Nephron progenitor cell (in vitro differentiated cells): ENCODE data around the gene FAM210A.

Experiments
- DNase-seq: peaks from one replicate; pipeline ENCODE4 v3.0.0; 2021
- H3K27ac Mint-ChIP-seq: 2 replicates; pipeline ENCODE4 v1.8.0; 2021; ENCODE audit warnings: mild to moderate bottlenecking, moderate library complexity, mixed read lengths
- H3K27me3 Mint-ChIP-seq: 2 replicates; pipeline ENCODE4 v1.8.0; 2021; ENCODE audit warnings: mild to moderate bottlenecking, low read depth, mixed read lengths; ENCODE audit not compliant: poor library complexity
- H3K36me3 Mint-ChIP-seq: 2 replicates; pipeline ENCODE4 v1.8.0; 2021; ENCODE audit warnings: low read depth, mixed read lengths
- H3K4me1 Mint-ChIP-seq: 2 replicates; pipeline ENCODE4 v1.8.0; 2021; ENCODE audit warnings: mixed read lengths
- H3K4me3 Mint-ChIP-seq: 2 replicates; pipeline ENCODE4 v1.8.0; 2021; ENCODE audit warnings: mild to moderate bottlenecking, moderate library complexity, mixed read lengths
- H3K9me3 Mint-ChIP-seq: 2 replicates; pipeline ENCODE4 v1.8.0; 2021; ENCODE audit warnings: mild to moderate bottlenecking, moderate library complexity, mixed read lengths
- TF ChIP-seq, protein P1 (sequence below): fragments of 200-600 bp; sonication (generic); IDR thresholded peaks from 2 replicates; pipeline ENCODE4 v1.5.0; 2021; ENCODE audit warnings: antibody characterized with exemption

Gene FAM210A

GRCh38 chr18:13730481-13730880 lies 4.1 kb upstream of the FAM210A start:
- Mint-ChIP-seq H3K4me1 (peaks cover 23% of the 10 kb centered on the region), H3K36me3 (peaks cover 54% of the 10 kb centered on the region), H3K27ac (no peak overlapping the region), H3K27me3 (no peaks in the 10 kb centered on the region), H3K4me3 (no peak overlapping the region), H3K9me3 (peaks cover 10% of the 10 kb centered on the region)
- no peak for DNase-seq
- TF ChIP-seq, protein P1, sequence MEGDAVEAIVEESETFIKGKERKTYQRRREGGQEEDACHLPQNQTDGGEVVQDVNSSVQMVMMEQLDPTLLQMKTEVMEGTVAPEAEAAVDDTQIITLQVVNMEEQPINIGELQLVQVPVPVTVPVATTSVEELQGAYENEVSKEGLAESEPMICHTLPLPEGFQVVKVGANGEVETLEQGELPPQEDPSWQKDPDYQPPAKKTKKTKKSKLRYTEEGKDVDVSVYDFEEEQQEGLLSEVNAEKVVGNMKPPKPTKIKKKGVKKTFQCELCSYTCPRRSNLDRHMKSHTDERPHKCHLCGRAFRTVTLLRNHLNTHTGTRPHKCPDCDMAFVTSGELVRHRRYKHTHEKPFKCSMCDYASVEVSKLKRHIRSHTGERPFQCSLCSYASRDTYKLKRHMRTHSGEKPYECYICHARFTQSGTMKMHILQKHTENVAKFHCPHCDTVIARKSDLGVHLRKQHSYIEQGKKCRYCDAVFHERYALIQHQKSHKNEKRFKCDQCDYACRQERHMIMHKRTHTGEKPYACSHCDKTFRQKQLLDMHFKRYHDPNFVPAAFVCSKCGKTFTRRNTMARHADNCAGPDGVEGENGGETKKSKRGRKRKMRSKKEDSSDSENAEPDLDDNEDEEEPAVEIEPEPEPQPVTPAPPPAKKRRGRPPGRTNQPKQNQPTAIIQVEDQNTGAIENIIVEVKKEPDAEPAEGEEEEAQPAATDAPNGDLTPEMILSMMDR, result no peak

- Mint-ChIP-seq H3K27ac (peak overlapping the region; percentile 100), H3K4me1 (peaks cover 39% of the 10 kb centered on the region)
These were observed 594 bp upstream of the FAM210A start for GRCh38 chr18:13726972-13727331.

GRCh38 chr18:13725566-13726231 lies 659 bp downstream of the FAM210A start:
- Mint-ChIP-seq H3K27ac (peak overlapping the region; percentile 35), H3K4me3 (peak overlapping the region; percentile 94), H3K27me3 (no peaks in the 10 kb centered on the region), H3K4me1 (peaks cover 39% of the 10 kb centered on the region), H3K36me3 (peaks cover 35% of the 10 kb centered on the region), H3K9me3 (peaks cover 7% of the 10 kb centered on the region)
- DNase-seq, result no peak
- TF ChIP-seq, protein P1, result no peak

More at GRCh38 chr18:13726972-13727331, 594 bp upstream of the FAM210A start:
- peak overlapping the region; percentile 94 for H3K4me3 Mint-ChIP-seq
- DNase-seq, result peak; percentile 68
- peaks cover 7% of the 10 kb centered on the region for H3K9me3 Mint-ChIP-seq
- H3K27me3 Mint-ChIP-seq, result no peaks in the 10 kb centered on the region
- H3K36me3 Mint-ChIP-seq, result peaks cover 35% of the 10 kb centered on the region
- TF ChIP-seq, protein P1, result no peak

DNA sequence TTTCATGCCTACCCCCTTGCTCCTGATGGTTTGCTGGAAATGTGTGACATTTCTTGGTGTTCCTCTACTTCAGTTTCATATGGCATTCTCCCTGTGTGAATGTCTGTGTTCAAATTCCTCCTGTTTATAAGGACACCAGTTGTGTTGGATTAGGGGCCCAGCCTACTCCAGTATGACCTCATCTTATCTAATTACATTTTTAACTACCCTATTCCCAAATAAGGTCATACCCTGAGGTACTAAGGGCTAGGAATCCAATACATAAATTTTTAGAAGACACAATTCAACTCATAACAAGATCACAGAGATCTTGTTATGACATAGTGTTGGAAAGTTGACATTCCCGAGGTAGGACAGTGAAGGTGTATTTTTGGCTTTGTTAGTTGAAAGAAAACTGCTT lies 5.5 kb downstream of the FAM210A start:
- H3K4me1 Mint-ChIP-seq, result peaks cover 19% of the 10 kb centered on the region
- TF ChIP-seq, protein P1, result no peak
- no peak overlapping the region for H3K4me3 Mint-ChIP-seq
- no peaks in the 10 kb centered on the region for H3K27me3 Mint-ChIP-seq
- H3K9me3 Mint-ChIP-seq, result peaks cover 16% of the 10 kb centered on the region
- no peak overlapping the region for H3K27ac Mint-ChIP-seq
- no peak for DNase-seq
- peaks cover 49% of the 10 kb centered on the region for H3K36me3 Mint-ChIP-seq

GRCh38 chr18:13720123-13720522 lies 6.2 kb downstream of the FAM210A start:
- peaks cover 49% of the 10 kb centered on the region for H3K36me3 Mint-ChIP-seq
- H3K27me3 Mint-ChIP-seq, result no peaks in the 10 kb centered on the region
- H3K9me3 Mint-ChIP-seq, result peaks cover 16% of the 10 kb centered on the region
- DNase-seq, result no peak
- TF ChIP-seq, protein P1, result no peak
- H3K4me1 Mint-ChIP-seq, result peaks cover 12% of the 10 kb centered on the region
- no peak overlapping the region for H3K27ac Mint-ChIP-seq
- H3K4me3 Mint-ChIP-seq, result no peak overlapping the region

DNA sequence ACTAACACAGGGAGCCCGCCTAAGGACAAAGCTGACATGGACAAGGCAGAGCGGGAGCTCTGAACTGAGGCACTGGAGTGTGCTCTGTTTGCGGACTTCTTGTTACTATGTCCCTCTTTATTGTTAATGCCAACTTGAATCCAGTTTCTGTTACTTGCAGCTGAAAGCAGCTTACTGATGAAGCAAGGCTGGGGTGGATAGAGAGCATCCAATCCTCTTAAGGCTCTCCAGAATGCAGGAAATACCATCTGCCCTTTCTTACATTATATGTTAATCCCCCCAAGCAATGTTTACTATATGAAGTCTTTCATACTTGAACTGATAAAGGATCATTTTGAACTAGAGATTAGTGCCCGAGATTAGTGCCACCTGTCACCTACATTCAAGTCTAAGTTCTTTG lies 9.4 kb downstream of the FAM210A start:
- H3K27me3 Mint-ChIP-seq, result no peaks in the 10 kb centered on the region
- H3K27ac Mint-ChIP-seq, result no peak overlapping the region
- peaks cover 16% of the 10 kb centered on the region for H3K9me3 Mint-ChIP-seq
- H3K36me3 Mint-ChIP-seq, result peaks cover 49% of the 10 kb centered on the region
- no peaks in the 10 kb centered on the region for H3K4me1 Mint-ChIP-seq
- TF ChIP-seq, protein P1, result no peak
- no peak overlapping the region for H3K4me3 Mint-ChIP-seq
- DNase-seq, result no peak
